ENCODE results near the gene RTN3.
"Not testable (repeated sequence)": the region's sequence is repeated elsewhere in the genome, so short reads cannot be mapped to it uniquely, and the experiment has no call there.

RTN3 gene

GRCh38 chr11:63764679-63765647, 83.7 kb downstream of the RTN3 start:
- FAIRE-seq (no peak), DNase-seq (ENCODE audit: insufficient read length, low spot score) (peak; percentile 52)
- TF ChIP-seq POLR2A (IDR thresholded peaks at IDR 0.05; ENCODE audit: low read depth, low read length) = no peak

- no peak for TF ChIP-seq POLR2A (IDR thresholded peaks at IDR 0.05; ENCODE audit: low read depth, low read length)
- FAIRE-seq = no peak
- no peak for DNase-seq (ENCODE audit: insufficient read length, low spot score)
Measured at GRCh38 chr11:63765688-63766241, 84.5 kb downstream of the RTN3 start.

GRCh38 chr11:63766531-63767235, 85.4 kb downstream of the RTN3 start:
- TF ChIP-seq POLR2A (IDR thresholded peaks at IDR 0.05; ENCODE audit: low read depth, low read length) = no peak
- FAIRE-seq (no peak), DNase-seq (ENCODE audit: insufficient read length, low spot score) (no peak)

- no peak for FAIRE-seq
- no peak for TF ChIP-seq POLR2A (IDR thresholded peaks at IDR 0.05; ENCODE audit: low read depth, low read length)
- no peak for DNase-seq (ENCODE audit: insufficient read length, low spot score)
Measured at GRCh38 chr11:63767267-63767564, 85.9 kb downstream of the RTN3 start.

- FAIRE-seq = no peak
- DNase-seq (ENCODE audit: insufficient read length, low spot score) = peak; percentile 80
- TF ChIP-seq POLR2A (IDR thresholded peaks at IDR 0.05; ENCODE audit: low read depth, low read length) = no peak
Measured at GRCh38 chr11:63767565-63768236, 86.4 kb downstream of the RTN3 start.

- DNase-seq (ENCODE audit: insufficient read length, low spot score) (peak; percentile 81), FAIRE-seq (no peak)
- TF ChIP-seq POLR2A (IDR thresholded peaks at IDR 0.05; ENCODE audit: low read depth, low read length) = 0 out of 2 replicates have a peak, but pooled peaks have one; percentile 25
Measured at GRCh38 chr11:63768237-63769041, 87.1 kb downstream of the RTN3 start, which contains the start of gene ZFTA. ZFTA (minus strand) TSS chr11:63768775; CDS start chr11:63768622, 153 bp downstream.

- DNase-seq (ENCODE audit: insufficient read length, low spot score) (peak; percentile 63), FAIRE-seq (no peak)
- peak; percentile 57; the same call in 1 of the 2 replicates for TF ChIP-seq POLR2A (IDR thresholded peaks at IDR 0.05; ENCODE audit: low read depth, low read length)
Measured at GRCh38 chr11:63769042-63769713, 87.9 kb downstream of the RTN3 start.

GRCh38 chr11:63769714-63770455, 88.6 kb downstream of the RTN3 start:
- no peak for DNase-seq (ENCODE audit: insufficient read length, low spot score)
- no peak for FAIRE-seq
- no peak for TF ChIP-seq POLR2A (IDR thresholded peaks at IDR 0.05; ENCODE audit: low read depth, low read length)

GRCh38 chr11:63770763-63771162, 89.5 kb downstream of the RTN3 start:
- FAIRE-seq (no peak), DNase-seq (ENCODE audit: insufficient read length, low spot score) (no peak)
- TF ChIP-seq POLR2A (IDR thresholded peaks at IDR 0.05; ENCODE audit: low read depth, low read length) = no peak

GRCh38 chr11:63771741-63772318, 90.5 kb downstream of the RTN3 start:
- not testable (repeated sequence) for FAIRE-seq

GRCh38 chr11:63775191-63775590, 93.9 kb downstream of the RTN3 start:
- FAIRE-seq (no peak), DNase-seq (ENCODE audit: insufficient read length, low spot score) (no peak)
- TF ChIP-seq POLR2A (IDR thresholded peaks at IDR 0.05; ENCODE audit: low read depth, low read length) = no peak

More at GRCh38 chr11:63771741-63772318, 90.5 kb downstream of the RTN3 start:
- DNase-seq (ENCODE audit: insufficient read length, low spot score) = not testable (repeated sequence)

All from H54 (cell line).